Urinary bladder (tissue), 4 donors: ENCODE data around the gene MOCS3. TPM values are rescaled to one million over a fixed set of nuclear protein-coding genes. Genes with fewer than 3 reads are reported as not detected.
A peak's percentile ranks its signal among the peaks of the same experiment; 100 is the strongest.

ENCODE experiments used
- DNase-seq: peaks from one replicate; pipeline ENCODE4 v3.0.0-alpha.2; 2015; ENCODE audit errors: extremely low spot score
- H3K27ac ChIP-seq: one replicate; pipeline ENCODE4 v1.5.1; 2013; ENCODE audit warnings: low read depth, mild to moderate bottlenecking, moderate library complexity
- H3K36me3 ChIP-seq: one replicate; pipeline ENCODE4 v1.6.1; 2013; ENCODE audit warnings: mild to moderate bottlenecking, moderate library complexity; ENCODE audit not compliant: insufficient read depth
- H3K4me1 ChIP-seq: one replicate; pipeline ENCODE4 v1.6.1; 2013; ENCODE audit warnings: mild to moderate bottlenecking, moderate library complexity; ENCODE audit not compliant: insufficient read depth
- H3K4me3 ChIP-seq: one replicate; pipeline ENCODE4 v1.5.1; 2013; ENCODE audit warnings: low read depth, low read length
- WGBS: extraction: QIAGEN DNeasy Blood & Tissue Kit; methylation state at CpG from one replicate; pipeline ENCODE4 v1.1.7; 2013; 5-methylcytosine and 5-hydroxymethylcytosine counted together
- polyA plus RNA-seq: library from polyadenylated mRNA; stranded (reverse); fragments of 200-250 nt; gene quantifications from one replicate; pipeline ENCODE4 v1.2.3, GENCODE V29; 2013
- total RNA-seq: library from RNA; depleted of rRNA; stranded (reverse); fragments of >200 nt; gene quantifications from one replicate; pipeline ENCODE4 v1.2.3, GENCODE V29; 2014
- donor health status: healthy with polysubstance abuse.
- donor health status: healthy.

The MOCS3 gene
- 4.9 TPM for total RNA-seq
- 4.3 TPM for polyA plus RNA-seq

GRCh38 chr20:50958615-50959542 is at the start of gene MOCS3:
MOCS3 (plus strand) TSS chr20:50958818; CDS start chr20:50958843, 25 bp downstream.
- DNase-seq, result peak; percentile 91
- H3K36me3 ChIP-seq, result no peaks in the 10 kb centered on the region
- 2% methylated on average over 67 of the region's 67 CpGs for WGBS
- H3K4me3 ChIP-seq, result peak within 1 kb of the TSS; percentile 92
- no peaks in the 10 kb centered on the region for H3K4me1 ChIP-seq
- peak within 1 kb of the TSS; percentile 65 for H3K27ac ChIP-seq

- H3K4me3 ChIP-seq, result no peak overlapping the region
- 92% methylated on average over 3 of the region's 3 CpGs for WGBS
- H3K27ac ChIP-seq, result no peak overlapping the region
- H3K36me3 ChIP-seq, result peaks cover under 1% of the 10 kb centered on the region
- no peaks in the 10 kb centered on the region for H3K4me1 ChIP-seq
- DNase-seq, result no peak
Measured at GRCh38 chr20:50909413-50909812, 49.2 kb upstream of the MOCS3 start.

- H3K27ac ChIP-seq, result no peak overlapping the region
- no peaks in the 10 kb centered on the region for H3K36me3 ChIP-seq
- DNase-seq, result no peak
- H3K4me1 ChIP-seq, result peaks cover 2% of the 10 kb centered on the region
- H3K4me3 ChIP-seq, result no peak overlapping the region
- WGBS, result 65% methylated on average over 3 of the region's 3 CpGs
Measured at GRCh38 chr20:50911030-50911429, 47.6 kb upstream of the MOCS3 start.

GRCh38 chr20:50911716-50912115 is 46.9 kb upstream of the MOCS3 start:
- no peaks in the 10 kb centered on the region for H3K36me3 ChIP-seq
- H3K4me3 ChIP-seq, result no peak overlapping the region
- no peak for DNase-seq
- peaks cover 2% of the 10 kb centered on the region for H3K4me1 ChIP-seq
- H3K27ac ChIP-seq, result no peak overlapping the region
- 37% methylated on average over 1 of the region's 1 CpG for WGBS

GRCh38 chr20:50913690-50914375 is 44.8 kb upstream of the MOCS3 start:
- Histone ChIP-seq H3K4me3 (no peak overlapping the region), H3K27ac (no peak overlapping the region), H3K36me3 (no peaks in the 10 kb centered on the region), H3K4me1 (peaks cover 2% of the 10 kb centered on the region)
- 54% methylated on average over 2 of the region's 2 CpGs for WGBS
- no peak for DNase-seq

GRCh38 chr20:50915424-50915823 is 43.2 kb upstream of the MOCS3 start:
- WGBS, result 41% methylated on average over 3 of the region's 3 CpGs
- Histone ChIP-seq H3K4me1 (peaks cover 2% of the 10 kb centered on the region), H3K4me3 (no peak overlapping the region), H3K36me3 (no peaks in the 10 kb centered on the region), H3K27ac (no peak overlapping the region)
- DNase-seq, result no peak

GRCh38 chr20:50916257-50916656 is 42.4 kb upstream of the MOCS3 start:
- no peak overlapping the region for H3K27ac ChIP-seq
- no peak for DNase-seq
- peaks cover 2% of the 10 kb centered on the region for H3K4me1 ChIP-seq
- H3K4me3 ChIP-seq, result no peak overlapping the region
- 38% methylated on average over 5 of the region's 5 CpGs for WGBS
- no peaks in the 10 kb centered on the region for H3K36me3 ChIP-seq

- no peak for DNase-seq
- no peaks in the 10 kb centered on the region for H3K36me3 ChIP-seq
- 75% methylated on average over 3 of the region's 3 CpGs for WGBS
- H3K4me1 ChIP-seq, result peaks cover 2% of the 10 kb centered on the region
- no peak overlapping the region for H3K4me3 ChIP-seq
- H3K27ac ChIP-seq, result no peak overlapping the region
Measured at GRCh38 chr20:50916934-50917333, 41.7 kb upstream of the MOCS3 start.

- Histone ChIP-seq H3K36me3 (no peaks in the 10 kb centered on the region), H3K4me1 (peaks cover 2% of the 10 kb centered on the region), H3K4me3 (no peak overlapping the region), H3K27ac (no peak overlapping the region)
- no peak for DNase-seq
- 40% methylated on average over 3 of the region's 3 CpGs for WGBS
Measured at GRCh38 chr20:50918403-50918802, 40.2 kb upstream of the MOCS3 start.

GRCh38 chr20:50919567-50919966 is 39.1 kb upstream of the MOCS3 start:
- H3K4me3 ChIP-seq, result no peak overlapping the region
- no peaks in the 10 kb centered on the region for H3K36me3 ChIP-seq
- no peak overlapping the region for H3K27ac ChIP-seq
- DNase-seq, result no peak
- H3K4me1 ChIP-seq, result peaks cover 2% of the 10 kb centered on the region
- 69% methylated on average over 6 of the region's 6 CpGs for WGBS

- DNase-seq, result no peak
- H3K4me1 ChIP-seq, result no peaks in the 10 kb centered on the region
- no peaks in the 10 kb centered on the region for H3K36me3 ChIP-seq
- H3K4me3 ChIP-seq, result no peak overlapping the region
- no peak overlapping the region for H3K27ac ChIP-seq
Measured at GRCh38 chr20:50920997-50921396, 37.6 kb upstream of the MOCS3 start.

- 71% methylated on average over 8 of the region's 8 CpGs for WGBS
- no peak overlapping the region for H3K4me3 ChIP-seq
- H3K4me1 ChIP-seq, result no peaks in the 10 kb centered on the region
- H3K36me3 ChIP-seq, result no peaks in the 10 kb centered on the region
- DNase-seq, result no peak
- H3K27ac ChIP-seq, result no peak overlapping the region
Measured at GRCh38 chr20:50921803-50922501, 36.7 kb upstream of the MOCS3 start.

GRCh38 chr20:50924261-50924920 is 34.2 kb upstream of the MOCS3 start:
- H3K27ac ChIP-seq, result no peak overlapping the region
- no peak overlapping the region for H3K4me3 ChIP-seq
- 49% methylated on average over 2 of the region's 2 CpGs for WGBS
- no peaks in the 10 kb centered on the region for H3K36me3 ChIP-seq
- no peak for DNase-seq
- H3K4me1 ChIP-seq, result no peaks in the 10 kb centered on the region
